Measurements from ENCODE around the gene ZC3H18.

The ZC3H18 gene

DNA sequence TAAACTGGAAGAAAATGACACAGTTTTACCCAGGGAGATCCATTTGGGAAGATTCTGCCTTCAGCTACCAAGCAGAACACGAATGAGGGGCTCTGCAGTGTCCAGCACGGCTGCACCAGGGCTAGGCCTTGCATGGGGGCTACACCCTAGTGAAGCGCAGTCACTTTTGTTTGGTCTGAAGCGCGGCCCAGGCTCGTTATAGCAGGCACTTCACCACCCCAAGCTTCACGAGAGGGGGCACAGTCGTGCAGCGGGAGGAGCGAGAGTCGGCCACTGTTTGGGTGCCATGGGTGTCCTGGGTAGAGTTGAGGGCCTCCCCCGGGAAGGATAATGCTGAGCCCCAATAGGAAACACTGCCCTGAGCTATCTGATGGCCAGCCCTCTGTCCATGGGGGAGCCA is 46.5 kb downstream of the ZC3H18 start:
- no peak for DNase-seq
- intact Hi-C loops (cut with DNase I) = no loop called here

DNA sequence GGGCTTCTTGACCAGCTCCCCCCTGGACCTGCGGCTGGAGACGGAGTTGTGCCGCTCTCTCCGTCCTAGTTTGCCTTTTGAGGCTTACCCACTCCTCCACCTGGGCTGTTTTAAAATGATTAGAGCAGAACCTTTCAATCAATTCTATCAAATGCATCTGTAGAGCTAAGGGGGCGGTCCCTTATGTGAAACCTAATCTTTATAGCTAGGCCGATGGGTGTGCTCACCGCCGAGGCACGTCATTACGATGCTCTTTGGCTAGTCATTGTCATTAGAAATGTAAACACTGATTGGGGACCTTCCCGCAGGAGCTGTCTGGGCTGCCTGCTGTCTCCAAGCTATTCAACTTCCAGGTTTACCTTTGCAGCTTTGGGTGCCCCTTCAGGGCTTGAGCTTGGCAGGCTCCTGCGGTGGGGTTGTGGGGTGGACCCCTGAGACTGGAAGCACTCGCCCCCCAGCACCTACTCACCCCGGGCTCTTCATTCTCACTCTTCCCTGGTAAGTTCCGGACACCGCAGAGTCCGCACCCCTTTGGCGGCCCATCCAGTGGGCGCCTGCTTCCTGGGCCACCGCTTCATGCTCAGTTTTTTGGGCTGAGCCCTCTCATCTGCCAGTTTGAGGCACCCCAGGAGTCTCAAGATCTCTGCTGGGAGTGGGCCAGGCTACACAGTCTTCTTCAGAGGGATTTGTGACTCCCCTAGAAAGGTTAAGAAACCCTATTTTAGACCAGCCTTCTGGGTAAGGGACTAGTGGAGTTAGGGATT is 47.2 kb downstream of the ZC3H18 start:
- DNase-seq = no peak
- intact Hi-C loops (cut with DNase I) = no loop called here

DNA sequence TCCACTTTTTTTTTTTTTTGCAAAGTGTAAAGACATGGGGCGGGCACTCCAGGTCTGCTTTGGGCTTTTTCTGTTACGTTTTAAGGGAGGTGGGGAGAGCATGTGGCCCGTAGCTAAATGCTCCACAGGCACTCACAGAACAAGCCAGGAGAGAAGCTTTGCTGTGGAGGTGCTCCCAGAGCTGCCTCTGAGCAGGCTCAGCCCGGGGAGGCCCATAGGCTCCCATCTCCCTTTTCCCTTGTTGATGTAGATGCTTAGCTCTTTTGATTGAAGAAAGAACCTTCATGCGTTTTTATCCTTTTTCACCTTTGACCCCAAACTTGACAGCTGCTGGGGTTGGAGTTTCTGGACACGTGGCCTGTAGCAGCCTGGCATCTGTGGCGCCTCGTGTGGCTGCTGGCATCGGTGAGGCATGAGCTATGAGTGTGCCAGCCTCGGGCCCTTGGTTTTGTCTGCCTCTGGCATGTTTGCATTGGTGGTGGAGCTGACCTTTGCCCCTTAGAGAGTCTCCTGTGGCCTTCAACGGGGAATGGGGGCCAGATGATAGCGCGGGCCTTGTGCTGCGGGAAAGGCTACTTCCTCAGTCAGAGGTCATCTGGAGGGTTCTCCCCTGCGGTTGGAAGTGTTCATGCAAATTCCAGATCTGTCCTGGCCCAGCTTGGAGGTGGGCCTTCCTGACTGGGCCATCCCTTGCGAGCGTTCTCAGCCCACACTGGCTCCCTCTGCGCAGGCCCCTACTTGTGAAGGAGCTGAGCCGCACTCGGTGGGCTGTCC is 48.2 kb downstream of the ZC3H18 start:
- intact Hi-C loops (cut with DNase I) = no loop called here
- DNase-seq = no peak

DNA sequence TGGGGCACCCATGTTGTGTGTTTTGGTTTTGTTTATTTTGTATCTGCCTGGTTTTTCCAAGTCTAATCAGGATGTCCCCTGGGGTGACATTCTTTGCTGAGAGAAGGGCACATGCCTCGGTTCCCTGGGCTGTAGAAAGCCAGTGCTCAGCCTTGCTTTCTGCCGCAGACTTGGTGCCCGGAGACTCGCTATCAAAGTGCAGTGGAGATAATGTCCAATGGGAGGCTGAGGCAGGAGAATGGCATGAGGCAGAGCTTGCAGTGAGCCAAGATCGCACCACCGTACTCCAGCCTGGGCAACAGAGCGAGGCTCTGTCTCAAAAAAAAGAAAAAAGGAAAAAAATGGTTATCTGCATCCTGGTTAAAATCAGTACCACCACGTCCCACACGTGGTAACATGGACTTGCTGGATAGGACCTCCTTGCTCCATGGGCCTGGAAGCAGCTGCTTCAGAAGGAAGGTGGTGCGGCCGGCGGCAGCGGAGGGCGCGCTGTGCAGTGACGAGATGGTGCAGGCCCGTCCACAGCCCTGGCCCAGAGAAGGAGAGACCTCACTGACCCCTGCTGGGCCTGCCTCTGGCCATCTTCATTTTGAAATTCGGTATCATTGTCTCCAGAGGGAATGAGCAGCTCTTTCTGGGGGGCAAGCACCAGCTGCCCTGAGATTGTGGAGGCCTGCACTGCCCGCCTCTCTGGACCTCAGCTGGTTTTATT is 48.9 kb downstream of the ZC3H18 start:
- no peak for DNase-seq
- intact Hi-C loops (cut with DNase I) = no loop called here

DNA sequence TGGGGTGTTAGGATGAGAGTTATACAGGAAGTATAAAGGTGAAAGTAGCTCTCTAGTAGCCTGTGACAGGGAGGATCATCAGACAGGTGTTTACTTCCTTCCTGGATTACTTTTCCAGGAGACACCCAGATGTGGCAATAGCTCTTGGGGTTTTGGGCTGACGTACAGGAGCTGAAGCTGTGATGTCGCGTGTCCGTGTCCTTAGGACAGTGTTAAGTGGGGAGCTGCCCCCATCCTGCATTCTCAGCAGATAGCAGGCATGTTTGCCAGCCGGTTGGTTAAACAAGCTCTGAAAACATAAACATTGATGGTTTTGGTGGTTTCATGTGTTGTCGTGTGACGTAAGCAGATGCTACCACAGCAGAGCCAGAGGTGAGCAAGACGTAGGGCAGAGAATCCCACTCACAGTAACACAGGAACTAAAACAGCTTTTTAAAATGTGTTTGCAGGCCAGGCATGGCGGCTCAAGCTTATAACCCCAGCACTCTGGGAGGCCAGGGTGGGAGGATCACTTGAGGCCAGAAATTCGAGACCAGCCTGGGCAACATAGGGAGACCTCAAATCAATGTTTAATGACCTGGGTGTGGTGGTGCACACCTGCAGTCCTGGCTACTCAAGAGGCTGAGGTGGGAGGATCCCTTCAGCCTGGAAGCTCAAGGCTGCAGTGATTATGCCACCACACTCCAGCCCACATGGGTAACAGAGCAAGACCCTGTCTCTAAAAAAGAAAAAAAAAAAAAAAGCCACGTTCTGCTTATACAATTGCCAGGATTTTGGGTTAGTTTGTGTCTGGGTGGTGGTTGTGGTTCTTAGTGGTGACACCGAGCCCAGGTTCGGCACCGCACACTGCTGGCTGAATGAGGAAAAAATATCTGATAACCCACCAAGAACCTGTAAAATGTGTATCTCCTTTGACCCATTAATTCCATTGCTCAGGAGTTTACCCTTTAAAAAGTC is 49.9 kb downstream of the ZC3H18 start:
- DNase-seq = no peak
- intact Hi-C loops (cut with DNase I) = no loop called here

DNA sequence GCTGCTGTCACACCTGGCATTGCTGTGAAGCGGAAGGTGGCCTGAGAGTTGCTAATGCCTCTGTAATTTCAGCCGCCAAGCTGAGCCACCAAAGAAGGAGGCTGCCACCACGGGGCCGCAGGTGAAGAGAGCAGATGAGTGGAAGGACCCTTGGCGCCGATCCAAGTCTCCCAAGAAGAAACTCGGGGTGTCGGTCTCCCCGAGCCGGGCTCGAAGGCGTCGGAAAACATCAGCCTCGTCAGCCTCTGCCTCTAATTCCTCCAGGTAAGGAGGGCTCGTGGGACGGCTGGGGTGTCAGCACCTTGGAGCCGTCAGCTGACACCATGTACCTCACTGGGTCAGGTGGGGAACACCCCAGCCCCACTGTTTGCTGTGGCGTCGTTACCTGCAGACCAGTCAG is 51.9 kb downstream of the ZC3H18 start:
- intact Hi-C loops (cut with DNase I) = no loop called here
- no peak for DNase-seq

DNA sequence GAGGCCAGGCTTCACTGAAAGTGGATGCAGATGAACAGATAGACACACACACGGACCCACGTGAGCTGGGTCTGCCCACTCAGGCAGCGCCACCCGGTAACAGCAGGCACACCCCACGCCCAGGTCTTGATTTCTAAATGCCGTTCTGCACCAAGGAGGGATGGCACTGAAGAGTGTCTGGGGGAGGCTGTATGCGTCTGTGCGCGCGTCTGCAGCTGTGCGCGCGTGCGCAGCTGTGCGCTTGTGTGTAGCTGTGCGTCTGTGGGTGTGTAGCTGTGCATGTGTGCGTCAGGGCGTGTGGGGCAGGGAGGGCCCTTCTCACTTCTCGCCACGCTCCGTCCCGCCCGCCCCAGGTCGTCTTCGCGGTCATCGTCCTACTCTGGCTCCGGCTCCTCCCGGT is 52.7 kb downstream of the ZC3H18 start:
- DNase-seq = peak in 5 of 10 donors; percentile 19 to 87 (median 48)
- intact Hi-C loops (cut with DNase I) = no loop called here

DNA sequence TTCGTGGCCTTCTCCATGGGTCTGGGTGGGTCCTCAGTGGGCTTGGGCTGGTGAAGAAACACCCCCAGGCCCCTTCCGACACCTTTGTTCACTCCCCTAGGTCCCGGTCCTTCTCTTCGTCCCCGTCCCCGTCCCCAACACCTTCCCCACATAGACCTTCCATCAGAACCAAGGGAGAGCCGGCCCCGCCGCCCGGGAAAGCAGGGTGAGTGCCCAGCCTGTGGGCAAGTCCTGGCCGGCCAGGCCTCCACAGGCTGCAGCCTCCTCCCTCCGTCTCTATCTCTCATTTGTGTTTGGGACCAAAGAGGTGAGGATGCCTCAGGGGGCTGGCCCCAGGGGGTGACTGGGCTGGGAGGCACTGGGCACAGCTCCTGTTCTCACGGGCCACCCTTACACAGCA is 53.7 kb downstream of the ZC3H18 start:
- intact Hi-C loops (cut with DNase I) = no loop called here
- no peak for DNase-seq

DNA sequence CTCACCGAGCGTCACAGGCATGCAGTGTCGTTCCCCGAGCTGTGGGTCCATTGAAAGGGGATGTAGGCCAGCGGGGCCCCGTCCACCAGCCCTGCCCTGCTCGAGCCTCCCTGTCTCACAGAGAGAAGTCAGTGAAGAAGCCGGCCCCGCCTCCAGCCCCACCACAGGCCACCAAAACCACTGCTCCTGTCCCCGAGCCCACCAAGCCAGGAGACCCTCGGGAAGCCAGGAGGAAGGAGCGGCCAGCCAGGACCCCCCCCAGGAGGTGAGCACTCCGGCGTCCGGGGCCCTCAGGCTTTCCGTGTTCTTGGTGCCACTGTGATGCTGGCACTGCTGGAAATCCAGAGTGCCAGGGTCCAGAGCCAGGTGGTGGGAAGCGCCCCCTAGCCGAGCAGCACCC is 54.3 kb downstream of the ZC3H18 start:
- intact Hi-C loops (cut with DNase I) = no loop called here
- DNase-seq = no peak

DNA sequence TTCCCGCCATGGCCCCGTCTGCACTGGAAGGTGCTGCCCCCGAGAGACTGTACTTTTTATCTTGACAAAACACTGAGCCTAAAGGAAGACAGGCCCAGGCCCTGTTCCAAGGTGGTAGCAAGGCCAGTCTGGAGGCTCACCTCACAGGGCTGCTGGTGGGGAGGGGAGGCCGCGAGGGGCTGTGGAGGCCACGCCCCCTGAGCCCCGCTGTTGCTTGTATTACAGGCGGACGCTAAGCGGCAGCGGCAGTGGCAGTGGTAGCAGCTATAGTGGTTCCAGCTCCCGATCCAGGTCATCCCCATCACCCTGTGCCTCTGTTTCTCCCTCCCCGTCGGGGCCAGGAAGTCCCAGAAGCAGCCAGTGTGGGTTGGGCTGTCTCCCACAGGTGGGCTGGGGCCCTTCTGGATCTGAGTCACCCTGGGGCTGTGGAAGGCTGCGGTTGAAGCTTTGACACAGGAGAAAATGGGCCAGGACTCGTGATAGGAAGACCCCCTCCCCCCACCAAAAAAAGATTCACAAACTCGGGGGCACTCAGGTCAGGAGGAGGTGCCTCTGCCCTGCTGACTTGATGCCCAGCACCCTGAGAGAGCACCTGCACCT is 54.9 kb downstream of the ZC3H18 start:
- intact Hi-C loops (cut with DNase I) = no loop called here
- no peak for DNase-seq

DNA sequence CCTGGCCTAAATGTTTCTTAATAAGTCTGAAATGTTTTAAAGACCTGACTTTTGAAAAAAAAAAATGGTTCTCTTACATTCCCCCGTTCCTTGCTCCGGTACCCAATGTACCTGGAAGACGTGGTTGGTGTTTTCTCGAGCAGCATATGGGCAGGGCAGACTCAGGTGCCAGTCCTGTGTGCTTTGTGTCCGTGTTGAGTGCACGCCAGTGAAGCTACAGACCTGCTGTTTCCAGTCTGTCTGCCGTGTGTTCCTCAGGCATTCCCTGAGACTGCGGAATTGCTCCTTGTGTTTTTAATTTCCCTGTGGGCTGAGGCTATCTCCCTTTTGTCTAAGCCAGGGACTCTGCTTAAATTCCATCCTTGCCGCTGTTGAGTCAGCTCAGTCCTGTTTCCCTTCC is 56.4 kb downstream of the ZC3H18 start:
- DNase-seq = no peak
- intact Hi-C loops (cut with DNase I) = no loop called here

DNA sequence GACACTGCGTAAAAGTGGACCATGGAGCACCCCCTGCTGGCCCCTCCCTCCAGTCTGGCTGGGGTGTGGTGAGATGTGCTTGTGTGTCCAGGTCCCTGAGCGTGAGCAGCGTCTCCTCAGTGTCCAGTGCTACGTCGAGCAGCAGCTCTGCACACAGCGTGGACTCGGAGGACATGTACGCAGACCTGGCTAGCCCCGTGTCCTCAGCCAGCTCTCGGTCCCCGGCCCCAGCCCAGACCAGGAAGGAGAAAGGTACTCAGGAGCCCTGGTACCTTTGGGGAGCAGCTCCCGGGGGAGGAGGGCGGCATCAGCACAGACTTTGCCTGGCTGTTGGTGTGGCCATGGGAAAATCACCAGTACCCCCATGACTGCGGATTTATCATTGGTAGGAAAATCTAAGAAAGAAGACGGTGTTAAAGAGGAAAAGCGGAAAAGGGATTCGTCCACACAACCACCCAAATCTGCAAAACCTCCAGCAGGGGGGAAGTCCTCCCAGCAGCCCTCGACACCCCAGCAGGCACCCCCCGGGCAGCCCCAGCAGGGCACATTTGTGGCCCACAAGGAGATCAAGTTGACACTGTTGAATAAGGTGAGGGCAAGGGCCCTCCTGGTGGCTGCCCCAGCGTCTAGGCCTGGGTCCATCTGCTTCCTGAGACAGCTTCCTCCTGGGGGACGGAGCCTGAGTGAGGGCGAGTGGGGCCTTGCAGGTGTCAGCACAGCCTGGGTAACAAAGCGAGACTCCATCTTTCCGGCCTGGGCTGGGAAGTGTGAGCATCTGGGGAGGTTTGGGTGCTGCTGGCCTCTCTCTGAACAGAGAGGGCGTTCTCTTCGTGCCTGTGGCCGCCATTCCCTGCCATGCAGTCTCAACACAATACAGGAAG is 57.6 kb downstream of the ZC3H18 start:
- intact Hi-C loops (cut with DNase I) = no loop called here
- no peak for DNase-seq

DNA sequence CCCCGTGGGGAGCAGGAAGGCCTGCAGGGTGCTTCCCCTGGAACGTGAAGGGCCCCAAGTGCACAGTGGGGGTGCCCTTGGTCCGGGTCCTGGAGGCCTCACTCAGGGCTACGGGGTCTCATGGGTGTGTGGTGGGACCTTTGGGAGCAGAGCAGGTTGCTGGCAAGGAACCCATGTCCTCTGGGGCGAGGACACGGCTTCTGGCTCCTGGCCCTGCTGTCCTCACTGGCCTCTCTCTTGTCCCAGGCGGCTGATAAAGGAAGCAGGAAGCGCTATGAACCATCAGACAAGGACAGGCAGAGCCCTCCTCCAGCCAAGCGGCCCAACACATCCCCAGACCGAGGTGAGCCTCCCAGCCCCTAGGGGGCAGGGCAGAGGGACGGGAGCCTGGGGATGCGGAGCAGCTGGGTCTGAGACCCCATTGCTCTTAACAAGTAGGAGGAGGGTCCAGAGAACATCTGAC is 58.3 kb downstream of the ZC3H18 start:
- intact Hi-C loops (cut with DNase I) = no loop called here
- DNase-seq = no peak

DNA sequence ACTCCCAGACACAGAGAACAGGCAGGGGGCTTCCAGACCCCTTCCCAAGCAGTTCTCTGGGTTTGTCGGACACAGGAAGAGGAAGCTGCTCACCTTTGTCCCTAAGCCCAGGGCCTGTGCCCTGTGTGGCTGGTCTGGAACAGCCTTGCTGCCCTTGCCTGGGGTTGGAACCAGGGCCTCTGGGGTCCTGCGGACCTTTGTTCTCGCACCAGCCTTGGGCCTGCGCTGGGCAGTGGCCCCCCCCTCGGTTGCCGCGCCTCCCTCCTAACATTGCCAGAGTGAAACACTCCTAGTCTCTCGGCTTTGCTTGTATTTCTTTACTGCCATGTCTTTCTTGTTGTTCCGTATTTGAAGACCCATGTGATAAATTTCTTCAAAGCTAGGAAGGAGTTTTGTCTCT is 59.6 kb downstream of the ZC3H18 start:
- intact Hi-C loops (cut with DNase I) = loop anchor here (10.0 kb wide), 1 partner anchor 545 kb away; the partner anchor contains the start of gene CDH15
- DNase-seq = no peak

DNA sequence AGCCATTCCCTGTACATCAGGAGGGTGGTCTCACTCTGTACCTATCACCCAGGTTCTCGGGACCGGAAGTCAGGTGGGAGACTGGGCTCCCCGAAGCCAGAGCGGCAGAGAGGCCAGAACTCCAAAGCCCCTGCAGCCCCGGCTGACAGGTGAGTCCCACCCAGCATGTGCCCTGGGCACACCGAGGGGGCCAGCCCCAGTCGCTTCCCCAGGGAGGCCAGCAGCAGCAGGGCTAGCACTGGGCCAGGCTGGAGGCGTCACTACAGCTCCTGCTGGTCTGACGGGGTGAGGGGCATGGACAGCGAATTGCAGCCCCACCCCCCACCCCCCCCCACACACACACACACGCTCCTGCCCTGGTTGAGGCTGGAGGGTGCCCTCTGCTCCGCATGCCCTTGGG is 60.2 kb downstream of the ZC3H18 start:
- no peak for DNase-seq
- intact Hi-C loops (cut with DNase I) = loop anchor here (10.0 kb wide), 1 partner anchor 544 kb away; the partner anchor contains the start of gene CDH15

DNA sequence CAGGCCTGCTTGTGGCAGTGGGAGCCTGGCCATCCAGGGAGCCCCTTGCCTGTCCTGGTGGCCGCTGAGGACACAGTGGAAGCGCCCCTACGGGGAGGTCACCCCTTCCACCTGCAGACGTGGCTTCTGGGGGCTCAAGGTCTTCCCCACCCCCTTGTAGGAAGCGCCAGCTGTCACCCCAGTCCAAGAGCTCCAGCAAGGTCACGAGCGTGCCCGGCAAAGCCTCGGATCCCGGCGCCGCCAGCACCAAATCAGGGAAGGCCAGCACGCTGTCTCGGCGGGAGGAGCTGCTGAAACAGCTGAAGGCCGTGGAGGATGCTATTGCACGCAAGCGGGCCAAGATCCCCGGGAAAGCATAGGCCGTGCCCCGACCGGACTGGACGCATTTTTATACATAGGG is 60.7 kb downstream of the ZC3H18 start:
- no peak for DNase-seq
- intact Hi-C loops (cut with DNase I) = loop anchor here (10.0 kb wide), 1 partner anchor 544 kb away; the partner anchor contains the start of gene CDH15

DNA sequence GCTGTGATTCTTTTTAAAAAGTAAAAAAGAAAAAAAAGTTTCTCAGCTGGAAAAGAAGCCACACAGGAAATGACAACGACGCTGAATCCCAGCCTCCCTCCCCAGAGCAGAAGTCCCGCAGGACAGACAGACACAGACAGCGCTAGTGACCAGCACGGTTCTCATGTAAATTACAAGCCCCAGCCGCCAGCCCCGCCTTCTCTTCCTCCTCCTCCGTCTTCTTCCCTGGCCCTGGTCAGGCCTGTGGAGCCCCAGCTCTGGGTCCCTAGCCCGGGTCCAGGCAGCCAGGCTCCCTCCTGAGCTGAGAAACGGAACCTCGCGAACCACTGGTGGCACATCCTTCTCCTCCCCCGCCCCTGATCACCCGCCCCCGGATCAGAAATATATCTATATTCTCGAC is 61.2 kb downstream of the ZC3H18 start:
- DNase-seq = no peak

DNA sequence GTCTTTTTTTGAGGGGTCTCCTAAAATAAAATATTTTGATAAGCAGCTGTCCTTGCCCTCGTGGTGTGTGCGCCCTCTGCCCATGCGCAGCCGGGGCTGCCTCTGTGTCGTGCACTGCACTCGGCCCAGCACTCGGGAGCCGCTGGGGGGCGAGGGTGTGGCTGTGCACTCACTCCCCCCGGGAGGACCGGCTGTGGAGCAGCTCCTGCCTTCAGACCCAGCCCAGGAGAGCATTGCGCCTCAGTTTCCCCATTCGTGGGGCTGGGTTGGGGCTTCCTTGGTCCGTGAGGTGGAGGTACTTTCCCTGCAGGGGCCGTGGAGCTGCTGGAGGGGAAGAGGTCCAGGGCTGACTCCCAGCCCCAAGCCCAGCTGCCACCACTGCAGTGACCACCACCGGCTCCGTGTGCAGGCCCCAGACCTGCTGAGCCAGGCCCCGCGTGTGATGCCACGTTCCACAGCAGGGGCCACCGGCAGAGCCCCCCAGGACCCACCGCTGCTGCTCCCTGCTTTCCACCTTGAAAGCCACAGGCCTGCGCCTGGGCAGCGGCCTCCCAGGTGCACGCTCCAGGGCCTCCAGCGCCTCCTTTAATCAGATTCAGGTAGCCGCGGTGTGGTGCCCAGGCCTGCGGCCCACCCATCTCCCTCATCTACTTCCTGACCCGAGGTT is 61.9 kb downstream of the ZC3H18 start:
- intact Hi-C loops (cut with DNase I) = loop anchor here (10.0 kb wide), 1 partner anchor 543 kb away; the partner anchor contains the start of gene CDH15
- DNase-seq = no peak

More for the DNA sequence above, 61.2 kb downstream of the ZC3H18 start:
- intact Hi-C loops (cut with DNase I) = loop anchor here (10.0 kb wide), 1 partner anchor 543 kb away; the partner anchor contains the start of gene CDH15
